NCI-H128 (cell line): ENCODE results near the gene TTC39B.
"Not testable (repeated sequence)": the region's sequence is repeated elsewhere in the genome, so short reads cannot be mapped to it uniquely, and the experiment has no call there.

ENCODE experiments used
- DNase-seq: peaks from one replicate; lab custom pipeline; 2025; ENCODE audit not compliant: unreplicated experiment; lab: John Stamatoyannopoulos, UW

TTC39B gene

DNA sequence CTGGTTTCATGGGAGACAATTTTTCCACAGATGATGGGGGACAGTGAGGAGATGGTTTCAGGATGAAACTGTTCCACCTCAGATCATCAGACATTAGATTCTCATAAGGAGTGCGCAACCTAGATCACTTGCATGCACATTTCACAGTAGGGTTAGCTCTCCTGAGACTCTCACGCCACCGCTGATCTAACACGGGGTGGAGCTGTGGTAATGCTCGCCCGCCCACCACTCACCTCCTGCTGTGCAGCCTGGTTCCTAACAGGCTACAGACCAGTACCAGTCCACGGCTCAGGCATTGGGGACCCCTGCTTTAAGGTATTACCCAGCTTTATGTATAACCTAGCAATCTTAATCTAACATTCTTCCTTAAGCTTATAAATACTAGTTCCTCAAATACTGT lies 35.6 kb downstream of the TTC39B start:
- no peak for DNase-seq

DNA sequence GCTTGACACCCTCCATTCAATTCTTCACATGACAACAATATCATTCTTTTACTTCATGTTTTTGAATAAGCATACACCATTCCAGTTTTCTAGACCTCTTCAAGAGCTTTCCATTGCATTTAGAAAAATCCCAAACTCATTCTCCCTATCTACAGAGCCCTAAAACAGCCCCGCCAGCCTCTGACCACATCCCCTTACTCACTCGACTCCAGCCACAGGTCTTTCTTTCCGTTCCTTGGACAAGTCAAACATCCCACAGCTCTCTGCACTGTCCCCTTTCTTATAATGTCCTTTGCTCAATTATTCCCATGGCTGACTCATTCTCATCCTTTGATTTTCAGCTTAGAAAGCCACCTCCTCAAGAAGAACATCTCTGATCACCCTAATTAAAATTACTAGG lies 38.2 kb downstream of the TTC39B start:
- DNase-seq: no peak

DNA sequence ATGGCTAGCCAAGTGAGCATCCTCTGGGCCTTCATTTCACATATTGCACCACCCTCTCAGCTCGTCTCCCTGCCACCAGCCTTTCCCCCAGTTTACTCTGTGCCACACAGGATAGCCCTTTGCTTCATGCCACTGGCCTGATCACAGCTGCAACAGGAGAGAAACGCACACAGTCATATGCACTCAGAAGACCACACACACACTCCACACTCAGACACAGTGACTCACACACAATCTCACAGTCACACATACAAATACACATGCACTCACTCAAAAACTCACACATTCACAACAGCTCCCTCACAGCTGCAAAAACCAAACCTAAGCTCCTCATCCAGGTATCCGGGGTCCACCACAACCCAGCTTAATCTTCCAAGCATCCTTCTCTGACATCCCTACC lies 38.7 kb downstream of the TTC39B start:
- no peak for DNase-seq

DNA sequence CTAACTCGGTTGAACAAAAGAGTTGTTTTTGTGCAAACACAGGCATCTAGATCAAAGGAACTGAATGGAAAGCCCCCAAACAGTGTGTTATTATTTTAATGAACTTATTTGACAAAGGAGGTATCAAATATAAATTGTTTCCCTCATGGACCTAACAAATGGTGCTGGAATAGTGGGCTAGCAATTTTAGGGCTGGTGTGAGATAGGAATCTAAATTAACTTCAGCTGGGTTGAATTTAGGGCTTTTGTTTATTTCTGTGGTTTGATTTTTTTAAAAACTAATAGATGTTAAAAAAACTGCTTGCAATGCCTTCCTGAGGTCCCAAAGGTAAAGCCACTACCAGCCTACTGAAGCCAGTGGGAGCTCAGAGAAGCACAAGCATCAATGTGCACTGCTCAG lies 42.1 kb downstream of the TTC39B start:
- no peak for DNase-seq

DNA sequence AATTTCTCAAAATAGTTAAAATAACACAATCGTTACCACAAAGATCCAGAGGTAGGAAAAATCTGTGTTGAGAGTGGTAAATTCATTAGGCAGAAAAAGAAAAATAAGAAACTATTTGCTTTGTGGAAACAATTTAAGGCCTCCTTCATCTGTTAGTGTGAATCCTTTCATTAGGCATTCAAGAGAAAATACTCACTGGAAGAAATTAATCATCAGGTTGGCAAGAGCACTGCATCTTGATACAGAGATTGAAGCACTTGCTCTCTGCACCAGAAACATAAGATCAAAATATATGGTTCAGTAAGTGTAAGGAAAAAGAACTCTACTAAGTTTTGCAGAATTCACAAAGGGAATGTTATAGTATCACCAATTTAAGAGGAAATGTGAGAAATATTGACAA lies 44.4 kb downstream of the TTC39B start:
- no peak for DNase-seq

DNA sequence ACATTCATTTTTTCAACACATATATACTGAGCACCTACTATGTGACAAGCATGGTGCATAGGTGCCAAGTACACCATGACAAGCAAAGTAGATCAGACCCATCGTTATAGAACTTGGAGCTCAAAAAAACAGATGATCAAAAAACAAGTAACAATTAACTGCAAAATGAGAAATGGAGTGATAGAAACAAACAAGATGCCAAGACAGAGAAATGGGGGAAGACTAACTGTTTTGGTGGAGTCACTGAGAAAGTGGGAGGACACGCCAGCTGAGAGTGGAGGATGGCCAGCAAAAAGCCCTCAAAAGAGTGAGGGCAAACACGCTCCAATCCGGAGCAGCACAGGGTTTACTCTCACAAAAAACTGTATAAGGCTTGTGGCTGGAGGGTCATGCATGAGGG lies 50.6 kb downstream of the TTC39B start:
- DNase-seq: no peak

DNA sequence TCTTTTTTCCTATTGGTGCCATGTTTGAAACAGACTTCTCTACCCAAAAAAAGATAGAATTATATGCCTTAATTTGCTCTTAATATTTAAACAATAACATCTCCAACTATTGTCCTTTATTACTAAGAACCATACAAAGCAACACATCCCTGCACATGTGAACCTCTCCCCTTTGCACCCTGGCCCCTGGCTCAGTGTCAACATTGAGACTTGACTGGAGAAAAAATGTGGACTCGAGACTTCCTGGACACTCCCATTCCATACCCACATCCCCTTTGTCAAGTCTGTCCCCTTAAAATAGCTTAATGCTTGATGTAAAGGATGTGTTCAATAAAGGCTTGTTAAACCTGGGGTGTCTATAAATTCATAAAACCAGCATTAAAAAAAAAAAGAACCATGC lies 53.2 kb downstream of the TTC39B start:
- DNase-seq: no peak

DNA sequence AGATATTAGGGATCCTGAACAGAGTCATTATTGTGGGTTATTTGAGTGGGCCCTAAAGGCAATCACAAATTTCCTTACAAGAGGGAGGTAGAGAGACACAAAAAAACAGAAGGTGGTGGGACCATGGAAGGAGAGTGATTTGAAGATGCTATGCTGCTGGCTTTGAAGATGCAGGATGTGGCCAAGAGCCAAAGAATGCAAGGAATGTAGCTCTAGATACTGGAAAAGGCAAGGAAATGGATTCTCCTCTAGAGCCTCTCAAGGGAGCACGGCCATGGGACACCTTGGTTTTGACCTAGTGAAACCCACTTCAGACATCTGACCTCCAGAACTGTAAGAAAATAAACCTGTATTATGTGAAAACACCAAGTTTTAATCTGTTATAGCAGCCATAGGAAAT lies 53.8 kb downstream of the TTC39B start:
- DNase-seq: no peak

DNA sequence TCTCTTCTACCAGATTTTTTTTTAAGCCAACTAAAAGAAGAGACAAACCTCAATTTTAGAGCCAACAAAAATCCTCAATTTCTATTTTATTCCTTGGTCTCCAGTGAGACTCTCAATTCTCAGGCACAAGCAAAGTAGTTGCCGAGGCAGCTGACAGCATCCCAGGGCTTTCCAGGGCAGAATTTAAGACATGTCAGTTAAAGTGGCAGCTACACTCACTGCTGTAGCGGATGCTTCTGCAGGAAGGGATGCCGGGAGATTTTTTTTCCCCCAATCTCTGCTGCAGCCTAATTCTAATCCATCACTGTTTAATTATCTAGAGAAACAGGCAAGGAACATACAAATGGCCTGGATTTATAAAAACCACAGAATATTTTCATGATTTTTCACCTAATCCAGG lies 57.0 kb downstream of the TTC39B start:
- DNase-seq: no peak

DNA sequence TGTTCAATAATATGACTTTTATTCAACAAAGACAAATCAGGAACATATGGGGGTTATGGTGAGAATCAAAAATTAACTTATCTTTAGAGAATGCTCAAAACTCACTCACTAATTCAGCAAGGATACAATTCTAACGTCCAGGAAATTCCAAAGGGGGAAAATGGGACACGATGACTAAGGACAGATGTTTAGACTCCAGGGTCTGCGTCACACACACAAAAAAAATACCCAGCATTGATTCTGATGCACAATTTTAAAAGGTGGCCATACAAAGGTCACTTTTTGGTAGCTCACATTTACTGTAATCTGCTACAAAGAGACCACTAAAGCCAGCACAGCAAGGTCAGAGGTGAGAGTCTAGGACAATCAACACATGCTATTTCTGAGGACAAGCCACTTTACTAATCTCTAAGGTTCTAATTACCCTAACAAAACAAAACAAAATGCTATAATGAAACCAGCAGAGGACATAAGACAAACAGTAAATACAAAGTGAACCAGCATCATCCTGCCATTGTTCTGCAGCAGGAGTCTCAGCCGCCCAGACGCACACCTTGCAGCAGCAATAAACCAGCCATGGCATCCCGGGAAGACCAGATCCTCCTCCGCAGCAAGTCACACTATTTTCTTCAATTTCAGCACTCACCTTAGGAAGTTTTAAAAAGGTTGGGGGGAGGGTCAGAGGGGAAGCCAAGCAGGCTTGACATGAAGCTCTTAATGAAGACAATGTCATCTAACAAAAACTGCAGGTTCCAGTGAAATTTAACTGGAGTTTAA lies 57.8 kb downstream of the TTC39B start:
- DNase-seq: no peak

DNA sequence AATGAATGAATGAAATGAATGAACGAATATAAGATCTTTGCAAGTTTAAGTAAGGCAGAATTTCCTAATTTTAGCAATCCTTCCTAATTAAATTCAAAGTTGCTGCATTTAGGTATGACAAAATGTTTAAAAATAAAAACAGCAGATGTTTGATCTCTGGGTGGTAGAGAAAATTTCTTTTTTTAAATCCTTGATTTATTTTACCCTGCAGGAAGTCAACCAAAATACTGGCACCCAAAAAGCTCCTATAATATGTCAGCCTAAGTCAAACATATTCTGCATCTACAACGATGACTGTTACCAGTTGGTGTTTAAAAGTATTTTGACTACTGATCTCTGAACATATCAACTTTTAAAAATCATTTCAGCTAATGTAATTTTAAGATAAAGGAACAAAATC lies 58.4 kb downstream of the TTC39B start:
- DNase-seq: no peak

DNA sequence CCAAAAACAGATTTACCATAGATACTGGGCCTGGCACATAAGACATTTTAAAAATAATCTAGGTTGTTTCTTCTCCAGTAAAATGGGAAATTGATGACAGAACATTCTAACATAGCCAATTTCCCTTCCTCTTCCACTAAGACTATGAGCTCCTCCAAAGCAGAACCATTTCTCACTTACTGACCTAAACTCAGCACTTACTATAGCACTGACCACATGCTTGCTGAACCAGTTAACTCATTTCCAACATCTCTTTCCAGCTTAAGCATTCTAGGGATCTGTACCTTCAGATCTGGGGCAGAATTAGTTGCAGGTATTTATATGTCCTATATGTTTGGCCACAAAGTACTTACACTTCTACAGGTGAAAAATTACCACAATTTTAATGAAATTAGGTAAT lies 58.9 kb downstream of the TTC39B start:
- DNase-seq: no peak

DNA sequence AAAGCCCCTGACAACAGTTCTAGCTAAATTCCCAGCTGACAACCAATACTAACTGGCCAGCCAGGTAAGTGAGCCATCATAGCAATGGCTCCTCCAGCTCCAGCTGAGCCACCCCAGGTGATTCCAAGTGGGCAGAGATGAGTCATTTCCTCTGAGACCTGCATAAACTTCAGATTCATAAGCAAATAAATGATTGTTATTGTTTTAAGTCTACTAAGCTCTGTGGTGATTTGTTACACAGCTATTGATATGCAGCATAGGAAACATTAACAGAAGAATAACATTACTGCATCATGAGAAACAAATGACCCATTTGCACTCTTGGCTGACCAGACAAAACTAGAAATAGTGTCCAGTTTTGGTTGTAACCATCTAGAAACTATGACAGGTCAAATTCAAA lies 60.3 kb downstream of the TTC39B start:
- DNase-seq: no peak

DNA sequence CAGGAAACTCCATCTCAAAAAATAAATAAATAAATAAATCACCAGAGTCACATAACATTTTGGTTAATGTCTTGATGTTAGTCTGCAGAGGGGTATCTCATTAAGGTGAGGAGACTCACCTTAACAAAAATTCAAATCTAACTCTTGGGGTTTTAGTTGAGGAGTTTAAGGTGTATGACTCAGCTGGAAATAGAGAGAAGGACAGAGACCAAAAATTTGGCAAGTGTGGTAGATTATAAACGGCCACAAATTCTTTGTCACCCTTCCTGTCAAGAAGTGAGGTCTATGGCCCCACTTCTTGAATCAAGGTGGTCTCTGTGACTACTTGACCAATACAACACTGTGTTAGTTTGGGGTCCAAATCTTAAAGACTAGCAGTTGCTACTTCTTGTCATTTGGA lies 60.8 kb downstream of the TTC39B start:
- DNase-seq: no peak

DNA sequence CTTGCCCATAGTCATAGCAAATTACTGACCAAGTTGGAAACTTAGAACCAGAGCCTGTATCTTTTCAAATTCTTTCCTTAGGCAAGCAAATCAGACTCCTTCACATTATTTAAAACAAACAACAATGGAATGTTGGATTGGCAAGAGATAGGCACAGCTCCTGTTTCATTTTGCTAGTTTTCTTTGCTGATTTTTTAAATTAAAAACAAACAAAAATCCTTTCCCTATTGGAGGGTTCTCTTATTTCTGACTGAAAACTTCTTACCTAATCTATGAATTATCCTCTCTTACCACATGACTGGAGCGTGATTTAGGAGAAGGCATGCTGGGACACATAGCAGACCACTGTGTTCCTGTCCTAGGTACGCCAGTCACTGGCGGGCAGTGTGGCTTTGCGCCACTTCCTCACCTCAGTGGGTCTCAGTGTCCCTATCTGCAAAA lies 63.0 kb downstream of the TTC39B start:
- no peak for DNase-seq

DNA sequence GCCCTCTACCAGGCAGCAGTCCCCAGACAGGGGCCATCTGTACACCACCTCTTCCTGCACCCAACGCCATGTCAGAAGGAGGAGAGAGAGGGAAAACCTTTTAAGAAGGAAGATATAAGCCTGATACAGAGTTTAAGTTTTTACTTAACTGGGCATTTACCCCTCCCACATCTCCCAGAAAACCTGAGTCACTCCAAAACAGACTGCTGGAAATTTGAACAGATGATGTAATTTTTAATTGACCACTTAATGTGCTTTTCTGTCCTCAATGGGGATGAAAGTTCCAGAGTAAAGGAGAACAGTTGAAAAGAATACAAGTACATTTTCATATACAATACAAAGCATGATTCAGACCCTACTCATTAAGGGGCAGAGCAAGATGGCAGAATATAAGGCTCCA lies 63.9 kb downstream of the TTC39B start:
- DNase-seq: no peak

DNA sequence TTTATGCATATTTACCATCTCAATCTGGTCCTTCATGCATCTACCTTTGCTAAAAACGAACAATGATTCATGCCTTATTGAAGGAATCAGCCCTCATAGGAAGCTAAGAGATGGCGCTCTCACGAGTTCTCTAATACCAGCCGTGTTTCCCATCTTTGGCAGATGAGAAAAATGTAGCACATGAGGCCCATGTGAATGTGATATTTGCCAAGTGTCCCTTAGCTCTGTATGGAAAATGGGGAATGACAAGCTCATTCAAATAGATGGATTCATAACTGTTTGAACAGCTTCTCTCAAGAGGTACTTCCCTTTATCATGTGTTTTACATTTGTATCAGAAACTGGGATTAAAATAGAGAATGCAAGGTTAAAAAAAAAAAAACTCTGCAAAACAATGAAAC lies 66.1 kb downstream of the TTC39B start:
- DNase-seq: no peak

DNA sequence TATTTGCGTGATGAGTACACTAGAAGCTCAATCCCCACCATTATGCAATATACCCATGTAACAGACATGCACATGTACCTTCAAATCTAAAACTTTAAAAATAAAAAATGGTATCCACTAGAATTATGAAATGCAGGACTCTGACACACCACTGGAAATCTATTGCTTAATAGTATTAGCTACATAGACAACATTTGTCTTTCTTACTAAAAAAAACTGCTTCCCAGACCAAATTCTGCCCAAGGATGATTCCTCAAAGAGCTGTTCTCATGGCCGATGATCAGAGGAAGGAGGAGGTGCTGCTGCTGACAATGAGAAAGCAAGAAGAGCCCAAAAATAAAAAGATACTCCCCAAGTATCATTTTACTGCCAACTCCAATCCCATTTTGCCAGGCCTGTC lies 67.2 kb downstream of the TTC39B start:
- DNase-seq: no peak

DNA sequence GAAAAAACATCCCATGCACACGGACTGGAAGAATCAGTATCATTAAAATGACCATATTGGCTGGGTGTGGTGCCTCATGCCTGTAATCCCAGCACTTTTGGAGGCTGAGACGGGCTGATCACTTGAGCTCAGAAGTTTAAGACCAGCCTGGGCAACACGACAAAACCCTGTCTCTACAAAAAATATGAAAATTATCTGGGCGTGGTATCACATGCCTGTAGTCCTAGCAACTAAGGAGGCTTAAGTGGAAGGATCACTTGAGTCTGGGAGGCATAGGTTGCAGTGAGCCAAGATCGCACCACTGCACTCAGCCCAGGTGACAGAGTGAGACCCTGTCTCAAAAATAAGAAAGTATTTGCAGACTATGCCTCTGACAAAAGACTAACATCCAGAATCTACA lies 68.4 kb downstream of the TTC39B start:
- no peak for DNase-seq

DNA sequence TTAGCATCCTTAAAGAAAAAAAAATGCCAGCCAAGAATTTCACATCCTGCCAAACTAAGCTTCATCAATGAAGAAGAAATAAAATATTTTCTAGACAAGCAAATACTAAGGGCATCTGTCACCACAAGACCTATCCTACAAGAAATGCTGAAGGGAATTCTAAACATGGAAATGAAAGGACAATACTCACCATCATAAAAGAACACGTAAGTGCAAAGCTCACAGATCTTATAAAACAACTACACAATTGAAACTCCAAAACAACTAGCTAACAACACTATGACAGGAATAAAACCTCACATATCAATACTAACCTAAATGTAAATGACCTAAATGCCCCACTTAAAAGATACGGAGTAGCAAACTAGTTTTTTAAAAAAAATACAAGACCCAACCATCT lies 71.4 kb downstream of the TTC39B start:
- no peak for DNase-seq

DNA sequence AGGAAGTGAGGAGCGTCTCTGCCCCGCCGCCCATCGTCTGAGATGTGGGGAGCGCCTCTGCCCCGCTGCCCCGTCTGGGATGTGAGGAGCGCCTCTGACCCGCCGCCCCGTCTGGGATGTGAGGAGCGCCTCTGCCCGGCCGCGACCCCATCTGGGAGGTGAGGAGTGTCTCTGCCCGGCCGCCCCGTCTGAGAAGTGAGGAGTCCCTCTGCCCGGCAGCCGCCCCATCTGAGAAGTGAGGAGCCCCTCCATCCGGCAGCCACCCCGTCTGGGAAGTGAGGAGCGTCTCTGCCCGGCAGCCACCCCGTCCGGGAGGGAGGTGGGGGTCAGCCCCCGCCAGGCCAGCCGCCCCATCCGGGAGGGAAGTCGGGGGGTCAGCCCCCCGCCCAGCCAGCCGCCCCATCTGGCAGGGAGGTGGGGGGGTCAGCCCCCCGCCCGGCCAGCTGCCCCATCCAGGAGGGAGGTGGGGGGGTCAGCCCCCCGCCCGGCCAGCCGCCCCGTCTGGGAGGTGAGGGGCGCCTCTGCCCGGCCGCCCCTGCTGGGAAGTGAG lies 73.0 kb downstream of the TTC39B start:
- DNase-seq: not testable (repeated sequence)

DNA sequence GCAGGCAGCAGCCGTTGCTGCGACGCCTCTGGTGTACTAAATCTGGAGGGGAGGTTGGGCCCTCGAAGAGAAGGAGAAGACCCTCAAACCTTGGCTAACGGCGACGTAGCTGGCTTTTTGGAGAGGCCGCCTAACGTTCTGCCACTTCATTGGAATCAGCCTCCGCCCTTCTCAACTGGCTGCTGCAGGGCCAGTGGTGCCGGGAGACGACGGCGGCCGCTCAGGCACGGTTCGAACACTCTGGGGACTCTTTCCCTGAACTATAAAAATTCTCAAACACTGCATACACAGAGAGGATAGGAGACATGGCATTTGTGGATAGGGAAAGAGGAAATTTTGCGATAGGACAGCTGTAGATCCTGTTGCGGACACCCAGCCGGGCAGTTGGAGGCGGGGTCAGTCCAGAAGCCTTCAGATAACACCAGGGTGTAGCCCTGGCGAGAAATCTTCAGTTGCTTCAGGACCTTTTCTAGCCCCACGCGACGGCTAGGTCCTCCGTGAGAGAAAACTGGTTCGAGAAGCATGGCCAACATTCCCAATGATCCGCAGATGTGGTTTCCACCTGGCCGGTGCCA lies 74.2 kb downstream of the TTC39B start:
- not testable (repeated sequence) for DNase-seq
